HL-60 (cell line): ENCODE measurements around the gene SPATS2L.

Source experiments
- DNase-seq, 2 experiments: peaks; one replicate each; pipeline ENCODE4 v3.0.0-alpha.2; 2010 to 2020; ENCODE audit warnings: low read depth in 1 of 2, low spot score in 1 of 2
- H3K27ac ChIP-seq: fragments of 250-450 bp; sonication (Bioruptor Pico); replicated peaks from 2 replicates; pipeline ENCODE4 v1.5.1; 2020; ENCODE audit warnings: mild to moderate bottlenecking, moderate library complexity
- H3K27me3 ChIP-seq: fragments of 250-450 bp; sonication (Bioruptor Pico); 2 replicates; pipeline ENCODE4 v1.5.1; 2021; ENCODE audit warnings: mild to moderate bottlenecking, moderate library complexity; ENCODE audit not compliant: insufficient read depth, poor library complexity, severe bottlenecking
- H3K4me3 ChIP-seq: replicated peaks from 2 replicates; pipeline ENCODE4 v1.5.1; 2011; ENCODE audit warnings: mild to moderate bottlenecking, control low read depth, low read length; ENCODE audit not compliant: insufficient read depth
- GABPA ChIP-seq: IDR thresholded peaks from 2 replicates; pipeline ENCODE4 v1.6.1; 2012; ENCODE audit warnings: low read depth
- POLR2AphosphoS5 ChIP-seq: IDR thresholded peaks from 2 replicates; pipeline ENCODE4 v1.6.1; 2012; ENCODE audit warnings: low read depth
- SPI1 ChIP-seq: IDR thresholded peaks from 2 replicates; pipeline ENCODE4 v1.6.1; 2012; ENCODE audit warnings: low read depth, mild to moderate bottlenecking, borderline replicate concordance
- TF ChIP-seq, protein P1 (sequence below): IDR thresholded peaks from 2 replicates; pipeline ENCODE4 v1.6.1; 2012; ENCODE audit warnings: low read depth; ENCODE audit not compliant: insufficient replicate concordance
- TF ChIP-seq, protein P2 (sequence below): IDR thresholded peaks from one replicate; pipeline ENCODE4 v1.5.1; 2011; ENCODE audit warnings: low read length, control low read depth, inconsistent platforms; ENCODE audit not compliant: insufficient read depth

Gene SPATS2L

DNA sequence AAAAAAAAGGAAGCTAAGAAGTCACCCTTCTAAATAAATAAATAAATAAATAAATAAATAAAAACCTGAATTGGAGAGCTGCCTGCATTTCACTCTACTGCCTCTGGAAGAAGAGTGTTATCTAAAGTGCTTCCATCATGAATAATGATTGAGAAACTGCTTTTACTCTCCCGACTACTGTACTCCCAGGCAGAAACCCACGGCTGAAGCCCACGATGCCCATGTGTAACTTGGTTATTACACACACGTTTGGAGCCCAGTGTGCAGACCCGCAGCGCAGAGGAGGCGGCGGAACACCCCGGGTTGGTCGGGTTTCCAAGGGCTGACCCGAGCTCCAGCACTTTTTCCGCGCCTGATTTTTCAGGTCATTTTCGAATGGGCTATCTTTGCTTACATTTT is 697 bp upstream of the SPATS2L start:
- Histone ChIP-seq H3K27me3 (peaks cover 33% of the 10 kb centered on the region), H3K4me3 (no peak overlapping the region), H3K27ac (no peak overlapping the region)
- no peak for DNase-seq
- TF ChIP-seq SPI1 (no peak), GABPA (no peak), POLR2AphosphoS5 (no peak)
- TF ChIP-seq, protein P1, sequence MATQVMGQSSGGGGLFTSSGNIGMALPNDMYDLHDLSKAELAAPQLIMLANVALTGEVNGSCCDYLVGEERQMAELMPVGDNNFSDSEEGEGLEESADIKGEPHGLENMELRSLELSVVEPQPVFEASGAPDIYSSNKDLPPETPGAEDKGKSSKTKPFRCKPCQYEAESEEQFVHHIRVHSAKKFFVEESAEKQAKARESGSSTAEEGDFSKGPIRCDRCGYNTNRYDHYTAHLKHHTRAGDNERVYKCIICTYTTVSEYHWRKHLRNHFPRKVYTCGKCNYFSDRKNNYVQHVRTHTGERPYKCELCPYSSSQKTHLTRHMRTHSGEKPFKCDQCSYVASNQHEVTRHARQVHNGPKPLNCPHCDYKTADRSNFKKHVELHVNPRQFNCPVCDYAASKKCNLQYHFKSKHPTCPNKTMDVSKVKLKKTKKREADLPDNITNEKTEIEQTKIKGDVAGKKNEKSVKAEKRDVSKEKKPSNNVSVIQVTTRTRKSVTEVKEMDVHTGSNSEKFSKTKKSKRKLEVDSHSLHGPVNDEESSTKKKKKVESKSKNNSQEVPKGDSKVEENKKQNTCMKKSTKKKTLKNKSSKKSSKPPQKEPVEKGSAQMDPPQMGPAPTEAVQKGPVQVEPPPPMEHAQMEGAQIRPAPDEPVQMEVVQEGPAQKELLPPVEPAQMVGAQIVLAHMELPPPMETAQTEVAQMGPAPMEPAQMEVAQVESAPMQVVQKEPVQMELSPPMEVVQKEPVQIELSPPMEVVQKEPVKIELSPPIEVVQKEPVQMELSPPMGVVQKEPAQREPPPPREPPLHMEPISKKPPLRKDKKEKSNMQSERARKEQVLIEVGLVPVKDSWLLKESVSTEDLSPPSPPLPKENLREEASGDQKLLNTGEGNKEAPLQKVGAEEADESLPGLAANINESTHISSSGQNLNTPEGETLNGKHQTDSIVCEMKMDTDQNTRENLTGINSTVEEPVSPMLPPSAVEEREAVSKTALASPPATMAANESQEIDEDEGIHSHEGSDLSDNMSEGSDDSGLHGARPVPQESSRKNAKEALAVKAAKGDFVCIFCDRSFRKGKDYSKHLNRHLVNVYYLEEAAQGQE = no peak
- TF ChIP-seq, protein P2, sequence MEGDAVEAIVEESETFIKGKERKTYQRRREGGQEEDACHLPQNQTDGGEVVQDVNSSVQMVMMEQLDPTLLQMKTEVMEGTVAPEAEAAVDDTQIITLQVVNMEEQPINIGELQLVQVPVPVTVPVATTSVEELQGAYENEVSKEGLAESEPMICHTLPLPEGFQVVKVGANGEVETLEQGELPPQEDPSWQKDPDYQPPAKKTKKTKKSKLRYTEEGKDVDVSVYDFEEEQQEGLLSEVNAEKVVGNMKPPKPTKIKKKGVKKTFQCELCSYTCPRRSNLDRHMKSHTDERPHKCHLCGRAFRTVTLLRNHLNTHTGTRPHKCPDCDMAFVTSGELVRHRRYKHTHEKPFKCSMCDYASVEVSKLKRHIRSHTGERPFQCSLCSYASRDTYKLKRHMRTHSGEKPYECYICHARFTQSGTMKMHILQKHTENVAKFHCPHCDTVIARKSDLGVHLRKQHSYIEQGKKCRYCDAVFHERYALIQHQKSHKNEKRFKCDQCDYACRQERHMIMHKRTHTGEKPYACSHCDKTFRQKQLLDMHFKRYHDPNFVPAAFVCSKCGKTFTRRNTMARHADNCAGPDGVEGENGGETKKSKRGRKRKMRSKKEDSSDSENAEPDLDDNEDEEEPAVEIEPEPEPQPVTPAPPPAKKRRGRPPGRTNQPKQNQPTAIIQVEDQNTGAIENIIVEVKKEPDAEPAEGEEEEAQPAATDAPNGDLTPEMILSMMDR = no peak

DNA sequence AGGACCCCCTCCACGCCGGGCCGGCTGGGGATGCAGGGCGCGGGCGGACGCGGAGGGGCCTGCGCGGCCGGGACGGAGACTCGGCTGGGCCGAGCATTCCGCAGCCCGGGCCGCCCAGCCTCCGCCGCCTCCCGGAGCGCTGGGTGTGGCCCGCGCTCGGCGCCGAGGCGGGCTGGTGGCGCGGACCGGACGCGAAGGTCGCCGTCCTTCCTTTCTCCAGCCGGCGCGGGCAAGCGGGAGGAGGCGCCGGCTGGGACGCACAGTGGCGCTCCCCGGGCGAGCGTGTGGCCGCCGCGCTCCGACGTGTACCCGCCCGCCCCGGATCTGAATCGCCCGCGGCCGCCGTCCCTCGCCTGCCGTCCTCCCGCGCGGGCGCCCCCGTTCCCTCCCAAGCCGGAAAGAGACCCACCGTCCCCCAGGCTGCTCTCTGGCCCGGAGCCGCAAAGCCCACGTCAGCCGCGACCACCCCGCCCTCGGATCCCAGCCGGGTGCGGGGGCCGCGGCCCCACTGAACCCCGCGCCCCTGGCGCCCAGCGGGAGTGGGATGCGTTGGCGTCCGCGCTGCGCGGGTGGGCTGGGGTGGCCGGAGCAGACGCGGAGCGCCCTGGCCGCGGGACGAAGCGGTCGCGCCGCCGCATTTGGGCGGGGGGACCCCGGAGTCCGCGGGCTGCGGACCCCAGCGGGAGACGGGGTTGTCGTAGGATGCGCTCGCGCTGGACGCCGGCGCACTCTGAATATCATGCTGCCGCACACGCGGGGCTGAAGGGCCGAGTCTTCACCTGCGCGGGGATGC is 634 bp downstream of the SPATS2L start:
- H3K4me3 ChIP-seq = peak overlapping the region; percentile 43
- H3K27ac ChIP-seq = no peak overlapping the region
- TF ChIP-seq, protein P2 = no peak
- TF ChIP-seq, protein P1 = no peak
- TF ChIP-seq SPI1 (no peak), POLR2AphosphoS5 (no peak), GABPA (no peak)
- peaks cover 30% of the 10 kb centered on the region for H3K27me3 ChIP-seq
- peak in 1 of 2 experiments; percentile 1 for DNase-seq

DNA sequence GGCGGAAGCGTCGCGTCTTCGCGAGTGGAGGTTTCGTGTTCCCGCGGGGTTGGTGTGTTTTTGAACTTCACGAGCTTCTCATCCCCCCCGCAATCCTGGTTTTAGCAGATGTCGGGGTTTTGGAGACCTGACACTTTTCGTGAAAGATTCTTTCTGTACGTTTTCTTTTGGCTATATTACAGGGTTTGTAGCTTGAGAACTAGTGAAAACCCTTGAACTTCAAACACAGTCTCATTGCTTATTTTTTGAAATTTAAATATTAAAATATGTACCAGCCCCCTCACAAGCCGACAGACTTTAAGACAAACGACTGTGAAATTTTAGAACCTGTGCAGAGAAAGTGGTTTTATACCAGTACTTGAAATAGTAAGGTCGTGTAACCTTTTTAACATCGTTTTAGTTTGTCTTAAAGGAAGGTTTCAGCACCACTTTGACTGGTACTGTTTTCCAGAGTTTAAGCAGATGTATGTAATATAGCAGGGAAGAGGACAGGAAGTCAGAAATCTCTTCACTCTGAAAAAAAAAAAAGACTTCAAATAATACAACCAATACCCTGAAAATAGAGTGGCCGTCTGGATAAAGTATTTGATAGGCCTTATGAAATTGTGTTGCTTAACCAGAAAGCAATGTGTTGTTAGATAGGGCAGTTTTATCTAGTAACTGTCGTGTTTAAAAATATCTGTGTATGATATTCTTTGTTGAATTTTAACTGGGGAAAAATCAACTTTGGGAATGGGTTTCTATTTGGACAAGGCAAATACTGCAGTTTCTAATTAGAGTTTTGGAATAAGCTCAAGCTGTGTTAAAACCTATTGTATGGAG is 1.4 kb downstream of the SPATS2L start:
- DNase-seq = no peak
- no peak overlapping the region for H3K4me3 ChIP-seq
- TF ChIP-seq, protein P2 = no peak
- no peak for TF ChIP-seq POLR2AphosphoS5
- no peak for TF ChIP-seq SPI1
- TF ChIP-seq, protein P1 = no peak
- TF ChIP-seq GABPA = no peak
- H3K27ac ChIP-seq = no peak overlapping the region
- H3K27me3 ChIP-seq = peaks cover 30% of the 10 kb centered on the region
